ENCODE data around the gene NIFK. TPM values are rescaled to one million over a fixed set of nuclear protein-coding genes. Genes with fewer than 3 reads are reported as not detected.
"Not testable (repeated sequence)": the region's sequence is repeated elsewhere in the genome, so short reads cannot be mapped to it uniquely, and the experiment has no call there.

The NIFK gene
- total RNA-seq, 2 donors from 2014 or later = 13.3 to 14.9 TPM

DNA sequence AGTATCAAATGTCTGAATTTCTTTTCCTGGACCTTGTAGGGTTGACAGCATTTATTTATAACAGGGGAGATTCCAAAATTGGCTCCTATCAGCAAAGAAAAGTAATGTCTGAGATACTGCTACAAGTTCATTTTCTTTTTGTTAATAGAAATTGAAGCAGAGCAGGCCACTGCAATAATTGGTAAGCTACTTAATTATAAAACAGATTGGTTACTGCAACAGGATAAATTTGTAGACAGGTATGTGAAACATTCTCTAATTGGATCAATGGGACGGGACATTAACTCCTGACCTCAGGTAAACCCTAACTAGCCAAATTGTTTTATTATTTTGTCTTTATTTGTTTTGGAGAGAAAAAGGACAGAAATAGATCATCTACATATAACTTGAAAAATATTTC is 20.5 kb downstream of the NIFK start:
- H3K4me1 ChIP-seq = no peaks in the 10 kb centered on the region
- no peaks in the 10 kb centered on the region for H3K27me3 ChIP-seq
- TF ChIP-seq, protein P1, sequence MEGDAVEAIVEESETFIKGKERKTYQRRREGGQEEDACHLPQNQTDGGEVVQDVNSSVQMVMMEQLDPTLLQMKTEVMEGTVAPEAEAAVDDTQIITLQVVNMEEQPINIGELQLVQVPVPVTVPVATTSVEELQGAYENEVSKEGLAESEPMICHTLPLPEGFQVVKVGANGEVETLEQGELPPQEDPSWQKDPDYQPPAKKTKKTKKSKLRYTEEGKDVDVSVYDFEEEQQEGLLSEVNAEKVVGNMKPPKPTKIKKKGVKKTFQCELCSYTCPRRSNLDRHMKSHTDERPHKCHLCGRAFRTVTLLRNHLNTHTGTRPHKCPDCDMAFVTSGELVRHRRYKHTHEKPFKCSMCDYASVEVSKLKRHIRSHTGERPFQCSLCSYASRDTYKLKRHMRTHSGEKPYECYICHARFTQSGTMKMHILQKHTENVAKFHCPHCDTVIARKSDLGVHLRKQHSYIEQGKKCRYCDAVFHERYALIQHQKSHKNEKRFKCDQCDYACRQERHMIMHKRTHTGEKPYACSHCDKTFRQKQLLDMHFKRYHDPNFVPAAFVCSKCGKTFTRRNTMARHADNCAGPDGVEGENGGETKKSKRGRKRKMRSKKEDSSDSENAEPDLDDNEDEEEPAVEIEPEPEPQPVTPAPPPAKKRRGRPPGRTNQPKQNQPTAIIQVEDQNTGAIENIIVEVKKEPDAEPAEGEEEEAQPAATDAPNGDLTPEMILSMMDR (IDR thresholded peaks at IDR 0.05) = no peak
- no peak overlapping the region for H3K27ac ChIP-seq
- no peak for DNase-seq (ENCODE audit: low spot score)
- H3K4me3 ChIP-seq = no peak overlapping the region
- H3K36me3 ChIP-seq = no peaks in the 10 kb centered on the region
- H3K9me3 ChIP-seq = no peaks in the 10 kb centered on the region

DNA sequence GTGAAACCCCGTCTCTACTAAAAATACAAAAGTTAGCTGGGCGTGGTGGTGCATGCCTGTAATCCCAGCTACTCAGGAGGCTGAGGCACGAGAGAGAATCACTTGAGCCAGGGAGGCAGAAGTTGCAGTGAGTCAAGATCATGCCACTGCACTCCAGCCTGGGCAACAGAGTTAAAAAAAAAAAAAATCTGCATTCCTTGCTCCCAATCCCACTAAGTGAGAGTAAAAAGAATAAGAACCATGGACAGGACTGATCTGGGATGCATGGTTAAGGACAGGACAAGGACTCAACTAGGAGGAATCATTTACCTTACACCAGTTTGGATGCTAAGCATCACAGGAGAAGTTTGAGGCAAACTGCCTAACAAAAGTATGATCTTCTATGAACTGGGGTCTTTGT is 25.2 kb downstream of the NIFK start:
- not testable (repeated sequence) for H3K4me1 ChIP-seq; H3K9me3 ChIP-seq; DNase-seq (ENCODE audit: low spot score); H3K36me3 ChIP-seq; H3K27ac ChIP-seq; H3K27me3 ChIP-seq; H3K4me3 ChIP-seq

DNA sequence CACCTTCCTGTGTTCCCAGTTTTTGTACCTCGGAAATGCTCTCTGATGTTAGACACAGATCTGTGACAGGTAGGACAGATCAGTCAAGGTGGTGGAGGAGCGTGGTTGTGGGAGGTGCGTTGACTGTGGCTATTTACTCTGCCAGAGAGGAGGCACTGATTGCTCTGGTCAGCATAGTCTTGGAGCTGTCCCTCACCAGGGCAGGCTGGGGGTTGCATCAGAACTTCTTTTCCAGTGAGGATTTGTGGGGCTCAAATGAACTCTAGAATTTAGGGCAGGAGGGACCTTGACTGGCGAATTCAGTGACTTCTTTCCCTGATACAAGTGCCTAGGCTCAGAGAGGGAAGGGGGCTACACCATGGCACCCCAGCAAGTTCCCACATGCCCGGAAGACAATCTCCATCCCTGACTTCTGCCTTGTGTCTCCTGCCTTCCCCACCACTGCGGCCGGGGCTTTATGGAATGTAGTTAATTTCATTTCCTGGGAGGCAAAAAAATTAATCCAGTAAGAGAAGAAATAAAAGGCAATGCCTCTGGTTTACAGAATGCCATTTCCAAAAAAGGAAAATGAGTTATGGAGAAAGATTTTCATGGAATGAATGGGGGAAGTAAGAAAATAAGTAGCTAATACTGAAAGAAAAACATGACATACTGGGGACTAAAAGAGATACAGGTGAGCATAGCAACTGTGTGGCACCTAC is 26.1 kb downstream of the NIFK start:
- Histone ChIP-seq H3K27me3 (no peaks in the 10 kb centered on the region), H3K27ac (no peak overlapping the region), H3K4me1 (no peaks in the 10 kb centered on the region), H3K4me3 (no peak overlapping the region), H3K36me3 (no peaks in the 10 kb centered on the region), H3K9me3 (no peaks in the 10 kb centered on the region)
- no peak for DNase-seq (ENCODE audit: low spot score)
- TF ChIP-seq, protein P1 (IDR thresholded peaks at IDR 0.05) = no peak

DNA sequence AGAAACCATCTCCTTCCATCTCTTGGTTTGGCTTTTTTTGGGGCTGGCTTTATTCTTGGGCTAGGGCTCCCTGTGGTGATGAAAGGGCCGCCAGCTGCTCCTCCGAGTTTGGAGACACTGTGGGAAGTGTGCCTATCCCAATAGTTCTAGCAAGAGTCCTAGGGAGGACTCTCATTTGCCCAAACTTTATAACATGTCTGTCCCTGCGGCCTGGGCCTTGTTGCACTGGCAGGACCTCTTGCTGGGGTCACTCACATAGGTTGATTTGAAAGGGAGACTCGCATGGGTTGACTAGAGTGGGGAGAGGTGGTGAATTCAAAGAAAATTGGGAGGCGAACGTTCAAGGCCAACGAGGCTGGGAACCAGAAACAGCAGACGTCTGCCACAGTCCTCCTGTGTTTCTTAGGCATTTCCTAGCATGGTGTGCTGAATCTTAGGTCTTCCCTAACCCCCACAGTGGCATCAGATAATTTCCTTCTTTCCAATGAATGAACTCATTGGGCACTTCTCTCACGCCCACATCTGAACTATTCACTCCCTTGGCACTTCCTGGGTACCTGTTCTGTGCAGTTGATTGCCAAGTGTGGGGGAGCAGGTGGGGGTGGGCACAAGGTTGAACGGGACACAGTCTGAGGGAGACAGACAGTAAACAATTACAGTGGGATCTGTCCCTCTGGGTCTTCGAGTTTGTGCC is 26.8 kb downstream of the NIFK start:
- H3K9me3 ChIP-seq = no peaks in the 10 kb centered on the region
- H3K27ac ChIP-seq = no peak overlapping the region
- TF ChIP-seq, protein P1 (IDR thresholded peaks at IDR 0.05) = no peak
- DNase-seq (ENCODE audit: low spot score) = no peak
- H3K27me3 ChIP-seq = no peaks in the 10 kb centered on the region
- no peaks in the 10 kb centered on the region for H3K4me1 ChIP-seq
- no peaks in the 10 kb centered on the region for H3K36me3 ChIP-seq
- no peak overlapping the region for H3K4me3 ChIP-seq

DNA sequence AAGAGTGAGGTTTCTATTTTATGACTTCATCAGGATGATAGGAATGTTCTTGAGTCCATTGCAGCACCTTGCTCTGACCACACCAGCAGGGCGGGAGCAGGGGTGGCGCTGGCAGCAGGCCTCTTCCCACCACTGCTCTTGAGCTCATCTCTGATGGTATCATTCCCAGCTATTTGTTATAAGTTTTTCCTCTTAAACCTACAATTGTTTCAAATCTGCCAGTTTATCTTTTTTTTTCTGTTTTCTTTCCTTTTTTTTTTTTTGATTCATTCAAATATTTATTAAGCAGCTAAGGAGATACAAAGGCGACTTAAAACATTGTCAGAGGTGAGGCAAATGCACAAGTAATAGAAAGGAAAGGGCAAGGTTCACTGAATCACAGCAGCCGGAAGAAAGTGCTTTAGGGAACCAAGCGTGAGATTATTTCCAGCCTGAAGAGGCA is 28.7 kb downstream of the NIFK start:
- H3K4me3 ChIP-seq = no peak overlapping the region

DNA sequence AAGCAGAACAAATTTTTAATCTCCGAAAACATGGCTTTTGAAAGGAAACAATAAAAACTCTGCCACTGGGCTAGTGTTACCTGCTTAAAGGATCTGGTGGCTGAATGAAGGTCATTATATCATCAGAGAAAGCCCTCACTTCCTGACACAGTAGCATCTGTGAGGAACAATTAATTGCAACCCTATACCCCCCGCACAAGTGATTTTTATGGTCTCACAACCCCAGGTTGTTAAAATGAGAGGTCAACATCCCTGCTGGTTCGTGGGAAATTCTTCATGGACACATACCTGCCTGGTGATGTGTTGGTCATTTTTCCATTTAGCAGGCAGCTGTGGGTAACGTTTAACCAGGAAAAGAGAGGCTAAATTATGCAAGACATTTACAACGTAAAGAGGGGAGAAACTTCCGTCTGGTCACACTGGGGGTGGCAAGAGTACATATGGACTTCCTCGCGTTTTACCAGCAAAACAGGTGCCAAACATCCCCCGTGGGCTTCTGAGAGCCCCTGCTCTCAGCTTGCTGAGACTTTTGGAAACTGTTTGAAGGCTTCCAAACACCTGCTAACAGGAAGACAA is 29.2 kb downstream of the NIFK start:
- Histone ChIP-seq H3K4me3 (no peak overlapping the region), H3K4me1 (no peaks in the 10 kb centered on the region), H3K9me3 (no peaks in the 10 kb centered on the region), H3K27me3 (no peaks in the 10 kb centered on the region), H3K27ac (no peak overlapping the region), H3K36me3 (no peaks in the 10 kb centered on the region)
- TF ChIP-seq, protein P1 (IDR thresholded peaks at IDR 0.05) = no peak
- no peak for DNase-seq (ENCODE audit: low spot score)

More for the DNA sequence above, 28.7 kb downstream of the NIFK start:
- Histone ChIP-seq H3K4me1 (no peaks in the 10 kb centered on the region), H3K36me3 (no peaks in the 10 kb centered on the region), H3K27me3 (no peaks in the 10 kb centered on the region), H3K9me3 (no peaks in the 10 kb centered on the region), H3K27ac (no peak overlapping the region)
- DNase-seq (ENCODE audit: low spot score) = no peak
- TF ChIP-seq, protein P1 (IDR thresholded peaks at IDR 0.05) = no peak

Measured in right atrium auricular region (tissue), 2 donors.